HG02970 (cell line): ENCODE measurements around the gene HBP1.
"Not testable (repeated sequence)": the region's sequence is repeated elsewhere in the genome, so short reads cannot be mapped to it uniquely, and the experiment has no call there.

Experiments
- ATAC-seq: cut with Tn5 transposase; IDR thresholded peaks from one replicate; pipeline ENCODE4 v1.9.1; 2021; ENCODE audit warnings: mild to moderate bottlenecking, moderate library complexity, moderate number of reproducible peaks; ENCODE audit not compliant: unreplicated experiment, low FRiP score

HBP1 gene

GRCh38 chr7:107220356-107220755, 51.6 kb downstream of the HBP1 start:
- ATAC-seq: no peak

- not testable (repeated sequence) for ATAC-seq
These were observed 52.0 kb downstream of the HBP1 start for GRCh38 chr7:107220806-107221205.

- ATAC-seq: no peak
These were observed 55.8 kb downstream of the HBP1 start for GRCh38 chr7:107224374-107225223.

- no peak for ATAC-seq
These were observed 59.5 kb downstream of the HBP1 start for GRCh38 chr7:107228291-107228690.

DNA sequence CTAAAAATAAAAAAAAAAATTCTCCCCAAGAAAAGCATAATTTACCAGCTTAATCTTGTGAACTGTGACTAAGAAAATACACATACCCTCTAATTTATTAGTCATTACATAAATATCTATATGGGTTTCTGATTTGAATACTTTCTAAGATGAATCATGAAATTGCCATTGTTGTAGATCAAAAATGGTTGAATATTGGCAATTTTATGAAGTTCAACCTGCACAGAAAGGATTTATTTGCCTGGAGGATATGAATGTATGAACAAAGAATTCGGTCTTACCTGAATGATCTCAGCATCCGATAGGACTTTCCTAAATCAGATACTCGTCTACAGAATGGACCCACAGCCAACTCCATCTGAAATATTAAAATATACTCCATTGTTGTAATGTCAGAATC, 61.5 kb downstream of the HBP1 start:
- no peak for ATAC-seq

DNA sequence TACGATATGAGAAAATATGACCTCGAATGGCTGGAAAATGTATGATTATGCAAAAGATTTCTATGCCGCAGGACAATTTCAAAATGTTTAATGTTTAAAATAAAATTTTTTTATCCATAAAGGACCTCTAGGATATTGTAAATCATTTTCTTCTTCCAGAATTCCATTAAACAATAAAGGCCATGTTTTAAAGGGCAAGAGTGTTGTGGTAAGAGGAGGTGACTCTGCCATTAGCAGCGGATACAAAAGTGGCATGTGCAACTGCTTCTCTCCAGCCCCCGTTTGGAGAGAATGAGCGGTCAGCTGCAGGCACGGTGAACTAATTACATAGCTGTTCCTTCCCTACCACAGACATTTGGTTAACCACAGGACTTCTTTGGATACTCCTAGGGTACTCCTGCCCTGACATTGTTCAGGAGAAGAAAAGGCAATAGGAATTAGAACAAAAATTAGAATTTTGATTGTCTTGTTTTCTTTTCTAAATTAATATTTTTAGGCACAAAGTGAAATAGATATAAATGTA, 63.8 kb downstream of the HBP1 start:
- ATAC-seq: no peak

DNA sequence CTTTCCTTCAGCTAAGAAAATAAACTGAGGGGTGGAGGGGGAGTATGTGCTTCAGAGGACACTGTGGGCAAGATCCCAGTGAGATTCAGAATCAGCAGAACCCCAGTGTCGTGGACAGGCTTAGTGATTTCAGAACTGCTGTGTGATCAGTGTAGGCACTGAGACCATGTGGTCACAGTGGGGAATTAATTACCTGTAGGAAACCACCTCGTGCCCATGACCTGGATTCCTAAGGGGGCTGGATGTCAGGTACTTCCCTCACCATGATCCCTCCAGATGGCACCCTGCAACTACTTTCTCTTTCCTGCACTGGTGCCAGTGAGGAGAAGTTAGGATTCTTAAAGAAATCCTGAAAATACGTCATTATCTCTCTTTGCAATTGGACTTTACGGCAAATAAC, 64.4 kb downstream of the HBP1 start:
- no peak for ATAC-seq

- ATAC-seq: no peak
These were observed 65.2 kb downstream of the HBP1 start for GRCh38 chr7:107233981-107234380.

GRCh38 chr7:107234436-107234835, 65.6 kb downstream of the HBP1 start:
- no peak for ATAC-seq

- no peak for ATAC-seq
These were observed 68.1 kb downstream of the HBP1 start for GRCh38 chr7:107236862-107237261.

DNA sequence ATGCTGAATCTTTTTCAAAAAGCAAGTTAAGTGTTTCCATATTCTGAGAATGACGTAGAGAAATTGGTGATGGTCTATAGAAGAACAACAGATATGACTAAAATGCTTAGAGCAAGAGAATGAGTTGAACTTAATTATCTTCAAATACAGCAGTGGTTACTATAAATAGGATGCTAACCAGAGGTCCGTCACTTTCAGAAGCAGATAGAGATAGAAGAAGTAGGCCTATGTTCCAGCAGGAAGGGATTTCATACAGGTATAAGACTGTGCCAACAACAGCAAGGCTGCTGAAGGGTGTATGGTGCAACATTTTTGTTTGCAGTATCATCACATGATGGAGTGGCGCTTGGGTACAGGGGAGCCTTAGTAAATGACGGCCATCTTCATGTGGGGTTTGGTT, 68.6 kb downstream of the HBP1 start:
- ATAC-seq: no peak

GRCh38 chr7:107242267-107242666, 73.5 kb downstream of the HBP1 start:
- no peak for ATAC-seq

DNA sequence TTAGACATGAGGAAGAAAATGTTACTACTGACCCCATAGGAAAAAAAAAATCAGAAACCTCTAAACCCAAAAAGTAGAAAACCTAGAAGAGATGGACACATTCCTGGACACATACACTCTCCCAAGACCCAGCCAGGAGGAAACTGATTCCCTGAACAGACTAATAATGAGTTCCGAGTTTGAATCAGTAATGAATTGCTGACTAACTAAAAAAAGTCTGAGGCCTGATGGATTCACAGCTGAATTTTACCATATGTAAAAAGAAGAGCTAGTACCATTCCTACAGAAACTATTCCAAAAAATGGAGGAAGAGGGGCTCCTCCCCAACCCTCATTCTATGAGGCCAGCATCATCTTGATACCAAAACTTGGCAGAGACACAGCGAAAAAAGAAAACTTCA, 75.8 kb downstream of the HBP1 start:
- ATAC-seq: no peak

- ATAC-seq: not testable (repeated sequence)
These were observed 78.0 kb downstream of the HBP1 start for GRCh38 chr7:107246836-107247235.

GRCh38 chr7:107248551-107249316, 79.9 kb downstream of the HBP1 start:
- no peak for ATAC-seq

DNA sequence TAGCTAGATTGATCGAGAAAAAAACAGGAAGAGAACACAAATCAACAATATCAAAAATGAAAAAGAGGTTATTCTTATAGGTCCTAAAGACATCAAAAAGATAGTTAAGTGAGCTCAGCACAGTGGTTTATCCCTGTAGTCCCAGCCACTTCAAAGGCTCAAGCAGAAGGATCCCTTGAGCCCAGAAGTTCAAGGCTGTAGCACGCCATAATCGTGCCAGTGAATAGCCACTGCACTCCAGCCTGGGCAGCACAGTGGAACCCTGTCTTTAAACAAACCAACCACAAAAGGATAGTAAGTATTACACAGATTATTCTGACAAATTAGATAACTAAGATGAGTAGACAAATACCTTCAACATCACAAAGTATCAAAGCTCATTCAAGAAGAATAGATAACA, 83.2 kb downstream of the HBP1 start:
- no peak for ATAC-seq
